OCI-LY1 (cell line): ENCODE data around the gene FTO.

Experiments
- H2AFZ ChIP-seq: fragments of 200-600 bp; sonication (generic), shearing (Covaris generic); 2 replicates; pipeline ENCODE4 v1.6.0; 2014; ENCODE audit warnings: antibody characterized with exemption, mild to moderate bottlenecking, low read length
- H3F3A ChIP-seq: fragments of 200-600 bp; sonication (generic), shearing (Covaris generic); 2 replicates; pipeline ENCODE4 v1.6.0; 2014; ENCODE audit warnings: mild to moderate bottlenecking, antibody characterized with exemption, low read length, moderate library complexity; ENCODE audit not compliant: insufficient read depth
- H3K27ac ChIP-seq: fragments of 200-600 bp; sonication (generic); 2 replicates; pipeline ENCODE4 v1.5.1; 2014; ENCODE audit warnings: low read length, mixed run types, mild to moderate bottlenecking, low read depth; ENCODE audit not compliant: poor library complexity, severe bottlenecking
- H3K27me3 ChIP-seq: fragments of 200-600 bp; sonication (generic); 2 replicates; pipeline ENCODE4 v1.6.0; 2014; ENCODE audit warnings: antibody characterized with exemption, mild to moderate bottlenecking, low read length, moderate library complexity; ENCODE audit not compliant: insufficient read depth
- H3K36me3 ChIP-seq: fragments of 200-600 bp; sonication (generic); 2 replicates; pipeline ENCODE4 v1.6.1; 2014; ENCODE audit warnings: mild to moderate bottlenecking, antibody characterized with exemption, low read length, moderate library complexity, mixed read lengths; ENCODE audit not compliant: insufficient read depth
- H3K4me1 ChIP-seq: fragments of 200-600 bp; sonication (generic); 2 replicates; pipeline ENCODE4 v1.5.1; 2014; ENCODE audit warnings: mild to moderate bottlenecking, low read length, moderate library complexity; ENCODE audit not compliant: insufficient read depth, severe bottlenecking
- H3K4me2 ChIP-seq: fragments of 200-600 bp; sonication (generic), shearing (Covaris generic); 2 replicates; pipeline ENCODE4 v1.6.1; 2014; ENCODE audit warnings: low read length
- H3K4me3 ChIP-seq: fragments of 200-600 bp; sonication (generic); 2 replicates; pipeline ENCODE4 v1.5.1; 2014; ENCODE audit warnings: low read length, low read depth, mild to moderate bottlenecking, mixed read lengths; ENCODE audit not compliant: poor library complexity, severe bottlenecking
- H3K79me2 ChIP-seq: fragments of 200-600 bp; shearing (Covaris generic); 2 replicates; pipeline ENCODE4 v1.6.1; 2016; ENCODE audit warnings: mixed run types, low read length, mixed read lengths; ENCODE audit not compliant: insufficient read depth
- H3K9ac ChIP-seq: fragments of 200-600 bp; sonication (generic), shearing (Covaris generic); 2 replicates; pipeline ENCODE4 v1.6.1; 2014; ENCODE audit warnings: mild to moderate bottlenecking, low read length, mixed read lengths
- H3K9me2 ChIP-seq: fragments of 200-600 bp; sonication (generic), shearing (Covaris generic); 2 replicates; pipeline ENCODE4 v1.6.1; 2014; ENCODE audit warnings: low read depth, mild to moderate bottlenecking, low read length, mixed read lengths
- H3K9me3 ChIP-seq: fragments of 200-600 bp; shearing (Covaris generic); 2 replicates; pipeline ENCODE4 v1.6.1; 2014; ENCODE audit warnings: low read length, mixed read lengths
- H4K20me1 ChIP-seq: fragments of 200-600 bp; sonication (generic), shearing (Covaris generic); 2 replicates; pipeline ENCODE4 v1.6.0; 2016; ENCODE audit warnings: mild to moderate bottlenecking, low read length; ENCODE audit not compliant: insufficient read depth
- CTCF ChIP-seq: fragments of 200-600 bp; sonication (generic), shearing (Covaris generic); IDR thresholded peaks from 2 replicates; pipeline ENCODE4 v1.5.1; 2017; ENCODE audit warnings: mild to moderate bottlenecking, antibody characterized with exemption, low read length, moderate library complexity, mixed read lengths
- EZH2 ChIP-seq: fragments of 200-600 bp; sonication (generic), shearing (Covaris generic); IDR thresholded peaks from 2 replicates; pipeline ENCODE4 v1.8.0; 2017; ENCODE audit warnings: borderline replicate concordance, mixed run types, mild to moderate bottlenecking, antibody characterized with exemption, low read length, moderate library complexity, mixed read lengths

Gene FTO

GRCh38 chr16:54027995-54028394, 324.0 kb downstream of the FTO start:
- H3K27ac ChIP-seq, result no peak overlapping the region
- H3K4me2 ChIP-seq, result no peak overlapping the region
- H3K79me2 ChIP-seq, result no peaks in the 10 kb centered on the region
- H3K9me3 ChIP-seq, result no peaks in the 10 kb centered on the region
- H3K9ac ChIP-seq, result no peak overlapping the region
- H3K4me1 ChIP-seq, result no peaks in the 10 kb centered on the region
- no peaks in the 10 kb centered on the region for H3K36me3 ChIP-seq
- H2AFZ ChIP-seq, result no peak overlapping the region
- no peaks in the 10 kb centered on the region for H3K9me2 ChIP-seq
- TF ChIP-seq EZH2 (no peak), CTCF (no peak)
- no peaks in the 10 kb centered on the region for H3K27me3 ChIP-seq
- H3K4me3 ChIP-seq, result no peak overlapping the region
- H3F3A ChIP-seq, result no peaks in the 10 kb centered on the region
- H4K20me1 ChIP-seq, result no peaks in the 10 kb centered on the region

- TF ChIP-seq EZH2 (no peak), CTCF (no peak)
- Histone ChIP-seq H3K4me3 (no peak overlapping the region), H2AFZ (no peak overlapping the region), H3K27me3 (no peaks in the 10 kb centered on the region), H3K4me2 (no peak overlapping the region), H3K4me1 (no peaks in the 10 kb centered on the region), H3K9me2 (no peaks in the 10 kb centered on the region), H4K20me1 (no peaks in the 10 kb centered on the region), H3K9ac (no peak overlapping the region), H3K79me2 (no peaks in the 10 kb centered on the region), H3K27ac (no peak overlapping the region), H3K9me3 (no peaks in the 10 kb centered on the region), H3F3A (no peaks in the 10 kb centered on the region), H3K36me3 (no peaks in the 10 kb centered on the region)
These were observed 326.5 kb downstream of the FTO start for GRCh38 chr16:54030451-54030850.

- Histone ChIP-seq H3K9ac (no peak overlapping the region), H3K79me2 (no peaks in the 10 kb centered on the region), H2AFZ (no peak overlapping the region), H3F3A (no peaks in the 10 kb centered on the region), H3K4me3 (no peak overlapping the region), H3K9me3 (no peaks in the 10 kb centered on the region), H3K9me2 (no peaks in the 10 kb centered on the region), H3K27ac (no peak overlapping the region), H3K36me3 (no peaks in the 10 kb centered on the region), H4K20me1 (no peaks in the 10 kb centered on the region), H3K4me1 (no peaks in the 10 kb centered on the region), H3K27me3 (no peaks in the 10 kb centered on the region), H3K4me2 (no peak overlapping the region)
- TF ChIP-seq CTCF (no peak), EZH2 (no peak)
These were observed 327.3 kb downstream of the FTO start for GRCh38 chr16:54031107-54031760.
